CD4-positive, alpha-beta memory T cell (primary cell): ENCODE measurements around the gene TEX30. TPM values are rescaled to one million over a fixed set of nuclear protein-coding genes. Genes with fewer than 3 reads are reported as not detected.
A peak's percentile ranks its signal among the peaks of the same experiment; 100 is the strongest.

Experiments
- CTCF ChIA-PET: fragments of 350-600 bp; sonication (Branson Sonifier 250); formaldehyde crosslinking; loops from one replicate; lab custom pipeline; 2021; ENCODE audit warnings: inconsistent platforms; ENCODE audit not compliant: partially characterized antibody; lab: Charles Lee
- POLR2A ChIA-PET: fragments of 350-600 bp; sonication (Branson Sonifier 250); formaldehyde crosslinking; loops from one replicate; lab custom pipeline; 2021; ENCODE audit not compliant: partially characterized antibody; lab: Charles Lee
- DNase-seq, 5 donors: peaks; one replicate each; pipeline versions ENCODE4 v3.0.0 to v3.0.0-alpha.2; 2020 to 2022; ENCODE audit warnings: mixed read lengths in 1 of 5
- H3K27ac ChIP-seq: one replicate; pipeline ENCODE4 v1.7.0; 2013; ENCODE audit warnings: low read depth, low read length
- H3K27me3 ChIP-seq: 2 replicates; pipeline ENCODE4 v1.7.0; 2013; ENCODE audit warnings: mild to moderate bottlenecking, low read length, moderate library complexity; ENCODE audit not compliant: insufficient read depth
- H3K36me3 ChIP-seq: 2 replicates; pipeline ENCODE4 v1.7.0; 2013; ENCODE audit warnings: mild to moderate bottlenecking, low read length, moderate library complexity; ENCODE audit not compliant: insufficient read depth
- H3K4me1 ChIP-seq: 2 replicates; pipeline ENCODE4 v1.7.0; 2013; ENCODE audit warnings: mild to moderate bottlenecking, low read length, moderate library complexity; ENCODE audit not compliant: insufficient read depth
- H3K4me3 ChIP-seq, 2 donors: one replicate each; pipeline ENCODE4 v1.7.0; 2013; ENCODE audit warnings: low read length in 2 of 2, mild to moderate bottlenecking in 1 of 2
- H3K9me3 ChIP-seq, 2 donors: one replicate each; pipeline ENCODE4 v1.7.0; 2013; ENCODE audit warnings: low read length in 2 of 2, control low read depth in 1 of 2; ENCODE audit not compliant: control insufficient read depth in 1 of 2
- H3K27ac Mint-ChIP-seq, 7 donors: one replicate each; pipeline ENCODE4 v1.8.0; 2020 to 2021; ENCODE audit warnings: mixed read lengths in 7 of 7, mild to moderate bottlenecking in 6 of 7, inconsistent platforms in 3 of 7, moderate library complexity in 3 of 7
- H3K27me3 Mint-ChIP-seq, 2 donors: one replicate each; pipeline ENCODE4 v1.8.0; 2020 to 2021; ENCODE audit warnings: mixed read lengths in 2 of 2
- H3K36me3 Mint-ChIP-seq, 2 donors: one replicate each; pipeline ENCODE4 v1.8.0; 2020 to 2021; ENCODE audit warnings: mixed read lengths in 2 of 2, inconsistent platforms in 1 of 2, mild to moderate bottlenecking in 1 of 2
- H3K4me1 Mint-ChIP-seq, 4 donors: one replicate each; pipeline ENCODE4 v1.8.0; 2020 to 2021; ENCODE audit warnings: mixed read lengths in 4 of 4, mild to moderate bottlenecking in 1 of 4
- H3K4me3 Mint-ChIP-seq, 8 donors: one replicate each; pipeline ENCODE4 v1.8.0; 2020 to 2021; ENCODE audit warnings: mixed read lengths in 8 of 8, mild to moderate bottlenecking in 7 of 8, moderate library complexity in 6 of 8, inconsistent platforms in 3 of 8
- H3K9me3 Mint-ChIP-seq, 8 donors: one replicate each; pipeline ENCODE4 v1.8.0; 2020 to 2021; ENCODE audit warnings: mixed read lengths in 8 of 8, mild to moderate bottlenecking in 5 of 8, inconsistent platforms in 3 of 8, moderate library complexity in 1 of 8
- intact Hi-C: fragments of 100-400 bp; cut with micrococcal nuclease; formaldehyde crosslinking; loops from one replicate; pipeline ENCODE4 v1.15.1; 2023
- polyA plus RNA-seq, 2 donors: library from polyadenylated mRNA; unstranded; fragments of 300-500 nt; fragmentation: Illumina TruSeq; gene quantifications; one replicate each; pipeline ENCODE4 v1.2.3, GENCODE V29; 2021
- total RNA-seq, 2 experiments: library from RNA; stranded (reverse); gene quantifications; one replicate each; pipeline ENCODE4 v1.2.3, GENCODE V29; 2021

Gene TEX30
- total RNA-seq: 1 to 10 TPM; 9.2 to 9.3 TPM
- polyA plus RNA-seq: 10 to 100 TPM; 20.0 to 20.8 TPM

DNA sequence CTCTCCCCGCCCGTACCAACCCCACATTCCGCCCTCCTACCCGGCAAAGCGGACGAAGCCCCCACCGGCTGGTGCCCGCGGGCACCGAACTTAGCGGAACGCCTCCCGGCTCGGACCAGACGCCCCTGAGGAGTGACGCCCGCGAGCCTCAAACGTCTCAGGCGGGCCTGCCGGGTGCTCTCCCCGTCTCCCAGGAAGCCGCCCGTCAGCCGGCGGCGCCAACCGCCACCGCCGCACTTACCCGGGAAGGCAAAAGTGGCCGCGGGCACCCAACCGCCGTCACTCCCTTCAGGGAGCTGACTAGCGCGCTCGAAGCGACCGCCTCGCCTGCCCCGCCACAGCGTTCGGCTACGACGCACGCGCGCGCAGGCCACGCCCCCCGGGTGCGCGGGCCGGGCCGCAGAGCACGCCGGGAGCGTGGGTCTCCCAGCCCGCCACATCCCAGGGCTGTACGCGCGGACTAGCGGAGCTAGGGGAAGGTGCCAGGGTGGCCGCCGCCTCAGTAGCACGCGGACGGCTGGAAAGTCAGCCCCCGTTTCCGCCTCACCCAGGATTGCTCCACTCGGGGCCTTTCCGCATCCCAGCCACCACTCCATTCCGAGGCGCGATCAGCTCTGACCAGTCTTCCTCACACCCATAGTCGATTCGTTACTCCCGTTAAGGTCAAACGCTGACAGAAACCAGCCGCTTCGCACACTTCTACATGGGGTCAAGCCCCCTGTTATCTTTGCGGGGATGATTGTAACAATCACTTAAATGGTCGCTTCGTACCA lies at the start of gene TEX30:
Gene TEX30 (minus strand): TSS at position 346 of the 773 bp plus-strand sequence. CDS start 3,760 bp downstream, outside the sequence.
- Histone ChIP-seq H3K4me3 (peak within 1 kb of the TSS; percentile 50 to 81), H3K36me3 (no peaks in the 10 kb centered on the region), H3K4me1 (peaks cover 23% of the 10 kb centered on the region), H3K27me3 (no peaks in the 10 kb centered on the region), H3K27ac (peak within 1 kb of the TSS; percentile 84), H3K9me3 (no peaks in the 10 kb centered on the region)
- peaks cover 15 to 57% (median 42%) of the 10 kb centered on the region in 4 donors for H3K4me1 Mint-ChIP-seq
- peak within 1 kb of the TSS; percentile 90 to 94 (median 92) for H3K4me3 Mint-ChIP-seq
- intact Hi-C loops: loop anchor here (1.0 to 2.0 kb wide), 5 partner anchors 27 to 379 kb away; partner anchors contain the start of gene TPP2
- DNase-seq: peak; percentile 85 to 93 (median 90)
- H3K36me3 Mint-ChIP-seq: peaks cover 0 to 5% of the 10 kb centered on the region in 2 donors
- CTCF ChIA-PET: interaction anchor here (0.8 to 3.1 kb wide), 6 partner anchors 27 to 194 kb away, joined by 3 to 14 read pairs (median 4); partner anchors contain the start of genes ERCC5 and TPP2
- H3K27me3 Mint-ChIP-seq: no peaks in the 10 kb centered on the region
- no peaks in the 10 kb centered on the region for H3K9me3 Mint-ChIP-seq
- POLR2A ChIA-PET: interaction anchor here (0.7 to 3.1 kb wide), 15 partner anchors 11 to 379 kb away, joined by 3 to 60 read pairs (median 4); partner anchors contain the start of genes ERCC5 and TPP2
- peak within 1 kb of the TSS; percentile 88 to 97 (median 96) for H3K27ac Mint-ChIP-seq

DNA sequence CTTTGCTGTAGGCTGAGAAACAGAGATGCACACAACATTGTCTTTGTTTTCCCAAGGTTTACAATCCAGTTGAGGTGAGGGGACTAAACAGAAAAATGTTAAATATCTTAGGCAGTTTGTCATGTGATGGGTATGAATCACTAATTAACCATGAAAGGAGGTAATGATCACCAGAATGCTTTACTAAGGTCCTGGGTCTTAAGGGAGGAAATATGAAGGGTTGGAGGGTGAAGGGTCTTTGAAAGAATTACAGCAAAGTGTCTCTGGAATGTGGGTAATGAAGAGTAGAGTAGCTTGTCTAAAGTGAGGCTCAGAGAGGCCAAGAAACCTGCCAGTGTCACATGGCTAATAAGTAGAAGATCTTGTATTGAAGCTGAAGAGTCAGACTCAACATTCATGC lies 44.3 kb upstream of the TEX30 start:
- no peak for DNase-seq
- Histone ChIP-seq H3K9me3 (no peaks in the 10 kb centered on the region), H3K4me1 (no peaks in the 10 kb centered on the region), H3K4me3 (no peak overlapping the region), H3K27ac (no peak overlapping the region), H3K36me3 (peaks cover 5% of the 10 kb centered on the region), H3K27me3 (no peaks in the 10 kb centered on the region)
- H3K27me3 Mint-ChIP-seq: no peaks in the 10 kb centered on the region
- POLR2A ChIA-PET: no interaction called here
- H3K27ac Mint-ChIP-seq: peak overlapping the region in 1 of 7 donors; percentile 38
- H3K4me3 Mint-ChIP-seq: no peak overlapping the region
- no peaks in the 10 kb centered on the region for H3K9me3 Mint-ChIP-seq
- peaks cover 3 to 7% (median 6%) of the 10 kb centered on the region in 4 donors for H3K4me1 Mint-ChIP-seq
- CTCF ChIA-PET: no interaction called here
- intact Hi-C loops: no loop called here
- H3K36me3 Mint-ChIP-seq: peaks cover 35 to 36% of the 10 kb centered on the region in 2 donors

DNA sequence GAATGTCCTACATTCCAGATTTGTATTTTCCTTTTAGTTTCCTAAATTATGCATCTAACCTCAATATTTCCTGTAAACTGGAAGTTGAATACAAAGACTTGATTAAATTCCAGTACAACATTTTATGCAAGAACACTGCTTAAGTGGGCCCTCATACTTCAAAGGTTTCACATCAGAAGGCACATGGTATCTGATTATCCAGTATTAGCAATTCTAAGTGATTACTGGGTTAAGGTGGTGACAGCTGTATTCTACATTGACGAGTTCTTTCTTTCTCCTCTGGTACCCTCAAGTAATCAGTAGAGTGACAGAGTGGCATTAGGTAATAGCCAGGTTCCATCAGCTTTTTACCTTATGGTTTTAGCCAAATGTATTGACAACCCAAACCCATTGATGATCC lies 43.7 kb upstream of the TEX30 start:
- CTCF ChIA-PET: no interaction called here
- Mint-ChIP-seq H3K36me3 (peaks cover 31 to 32% of the 10 kb centered on the region in 2 donors), H3K9me3 (peaks cover 0 to 1% (median 0%) of the 10 kb centered on the region in 8 donors), H3K4me3 (no peak overlapping the region), H3K4me1 (peaks cover 3 to 7% (median 6%) of the 10 kb centered on the region in 4 donors), H3K27me3 (no peaks in the 10 kb centered on the region), H3K27ac (no peak overlapping the region)
- no peak overlapping the region for H3K27ac ChIP-seq
- peaks cover 5% of the 10 kb centered on the region for H3K36me3 ChIP-seq
- peaks cover 4% of the 10 kb centered on the region for H3K4me1 ChIP-seq
- no peak overlapping the region for H3K4me3 ChIP-seq
- H3K27me3 ChIP-seq: no peaks in the 10 kb centered on the region
- intact Hi-C loops: no loop called here
- POLR2A ChIA-PET: no interaction called here
- no peaks in the 10 kb centered on the region for H3K9me3 ChIP-seq
- no peak for DNase-seq

DNA sequence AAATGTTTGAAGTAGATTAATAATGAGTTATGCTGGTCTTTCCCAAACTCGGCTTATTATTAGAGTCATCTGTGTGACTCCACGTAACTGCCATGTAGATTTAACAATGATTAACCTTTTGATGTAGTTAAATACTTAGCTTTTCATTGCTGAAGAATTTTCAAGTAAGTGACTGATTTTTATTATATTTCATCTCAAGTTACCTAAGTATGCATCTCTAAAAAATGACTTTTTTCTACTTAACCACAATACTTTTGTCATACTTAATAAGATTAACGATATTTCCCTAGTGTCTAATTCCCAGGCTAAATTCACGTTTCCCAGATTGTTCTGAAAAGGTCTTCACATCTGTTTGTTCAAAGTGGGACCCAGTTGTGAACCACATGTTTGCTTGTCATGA lies 43.1 kb upstream of the TEX30 start:
- H3K27me3 Mint-ChIP-seq: no peaks in the 10 kb centered on the region
- H3K36me3 Mint-ChIP-seq: peaks cover 30 to 32% of the 10 kb centered on the region in 2 donors
- CTCF ChIA-PET: no interaction called here
- H3K4me1 Mint-ChIP-seq: peaks cover 3 to 7% (median 6%) of the 10 kb centered on the region in 4 donors
- Histone ChIP-seq H3K9me3 (no peaks in the 10 kb centered on the region), H3K4me3 (no peak overlapping the region), H3K27me3 (no peaks in the 10 kb centered on the region), H3K4me1 (peaks cover 4% of the 10 kb centered on the region), H3K36me3 (peaks cover 5% of the 10 kb centered on the region), H3K27ac (no peak overlapping the region)
- POLR2A ChIA-PET: no interaction called here
- H3K27ac Mint-ChIP-seq: no peak overlapping the region
- H3K4me3 Mint-ChIP-seq: no peak overlapping the region
- H3K9me3 Mint-ChIP-seq: peaks cover 0 to 6% (median 4%) of the 10 kb centered on the region in 8 donors
- intact Hi-C loops: no loop called here
- DNase-seq: no peak

DNA sequence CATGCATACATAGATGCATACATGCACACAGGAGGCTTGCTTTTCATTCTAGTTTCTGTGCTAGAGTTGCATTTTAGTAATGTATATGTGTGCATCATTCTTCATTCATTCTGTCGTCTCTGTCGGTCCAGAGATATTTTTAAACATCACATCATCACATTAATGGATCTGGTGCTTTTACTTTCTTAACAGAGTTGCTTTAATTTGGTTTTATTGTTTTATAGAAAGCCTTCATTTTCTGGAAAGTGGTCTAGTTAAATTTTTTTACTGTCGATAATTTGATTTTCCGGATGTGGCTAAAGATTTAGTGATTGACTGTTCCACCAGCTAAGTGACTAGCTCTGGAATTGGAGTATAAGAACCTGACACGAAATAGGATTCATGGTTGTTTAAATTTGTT lies 42.2 kb upstream of the TEX30 start:
- H3K9me3 ChIP-seq: no peaks in the 10 kb centered on the region
- no peak overlapping the region for H3K27ac ChIP-seq
- Mint-ChIP-seq H3K4me1 (peaks cover 3 to 7% (median 6%) of the 10 kb centered on the region in 4 donors), H3K27me3 (no peaks in the 10 kb centered on the region), H3K4me3 (no peak overlapping the region), H3K9me3 (peaks cover 0 to 12% (median 6%) of the 10 kb centered on the region in 8 donors), H3K36me3 (peaks cover 28 to 39% of the 10 kb centered on the region in 2 donors), H3K27ac (no peak overlapping the region)
- POLR2A ChIA-PET: no interaction called here
- intact Hi-C loops: no loop called here
- peaks cover 5% of the 10 kb centered on the region for H3K36me3 ChIP-seq
- no peaks in the 10 kb centered on the region for H3K27me3 ChIP-seq
- no peak overlapping the region for H3K4me3 ChIP-seq
- DNase-seq: no peak
- H3K4me1 ChIP-seq: peaks cover 4% of the 10 kb centered on the region
- CTCF ChIA-PET: interaction anchor here (1.3 kb wide), 1 partner anchor 236 kb away, joined by 3 read pairs; no protein-coding TSS in a partner anchor

DNA sequence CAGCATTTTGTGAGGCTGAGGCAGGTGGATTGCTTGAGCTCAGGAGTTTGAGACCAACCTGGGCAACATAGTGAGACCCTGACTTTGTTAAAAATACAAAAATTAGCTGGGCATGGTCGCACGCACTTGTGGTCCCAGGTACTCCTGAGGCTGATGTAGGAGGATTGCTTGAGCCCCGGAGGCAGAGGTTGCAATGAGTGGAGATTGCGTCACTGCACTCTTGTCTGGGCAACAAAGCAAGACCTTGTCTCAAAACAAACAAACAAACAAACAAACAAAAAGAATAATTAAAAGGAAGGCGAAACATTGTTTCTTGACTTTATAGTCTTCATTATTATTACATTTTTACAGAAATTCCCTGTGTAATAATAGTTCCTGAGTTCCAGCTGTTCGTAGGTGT lies 41.2 kb upstream of the TEX30 start:
- no peaks in the 10 kb centered on the region for H3K9me3 ChIP-seq
- Mint-ChIP-seq H3K9me3 (peaks cover 0 to 12% (median 6%) of the 10 kb centered on the region in 8 donors), H3K27ac (no peak overlapping the region), H3K4me3 (no peak overlapping the region), H3K27me3 (no peaks in the 10 kb centered on the region), H3K36me3 (peaks cover 23 to 43% of the 10 kb centered on the region in 2 donors), H3K4me1 (peaks cover 3 to 7% (median 5%) of the 10 kb centered on the region in 4 donors)
- no peak overlapping the region for H3K27ac ChIP-seq
- H3K27me3 ChIP-seq: no peaks in the 10 kb centered on the region
- peaks cover 5% of the 10 kb centered on the region for H3K36me3 ChIP-seq
- peaks cover 4% of the 10 kb centered on the region for H3K4me1 ChIP-seq
- intact Hi-C loops: no loop called here
- H3K4me3 ChIP-seq: no peak overlapping the region
- POLR2A ChIA-PET: no interaction called here
- DNase-seq: no peak
- CTCF ChIA-PET: interaction anchor here (1.3 kb wide), 1 partner anchor 235 kb away, joined by 3 read pairs; no protein-coding TSS in a partner anchor

DNA sequence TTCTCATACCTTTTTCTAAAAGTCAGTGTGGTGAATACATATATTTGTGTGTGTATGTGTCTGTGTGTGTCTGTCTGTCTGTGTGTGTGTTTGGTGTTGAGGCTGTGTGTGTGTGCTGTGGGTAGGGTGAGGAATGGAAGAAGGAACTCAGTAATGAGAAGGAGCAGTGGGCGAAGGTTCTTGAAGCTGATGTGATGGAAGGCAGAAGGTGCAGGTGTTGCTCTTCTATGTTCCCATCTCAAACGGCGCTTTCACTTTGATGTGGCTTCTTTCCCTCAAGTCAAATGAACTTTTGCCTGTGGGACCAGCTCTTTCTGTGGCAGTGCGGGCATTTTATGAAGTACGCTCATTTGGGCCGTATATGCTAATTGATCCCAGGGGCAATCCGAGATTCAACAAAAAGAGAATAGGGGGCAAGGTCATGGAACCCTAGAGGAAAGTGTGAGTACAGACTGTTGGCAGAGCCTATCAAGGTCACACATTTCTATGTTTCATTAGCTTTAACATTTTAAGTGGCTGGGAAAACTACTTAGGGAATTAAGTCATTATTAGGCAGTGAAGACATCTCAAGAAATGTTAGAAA lies 40.5 kb upstream of the TEX30 start:
- Mint-ChIP-seq H3K27ac (no peak overlapping the region), H3K4me3 (no peak overlapping the region), H3K36me3 (peaks cover 19 to 37% of the 10 kb centered on the region in 2 donors), H3K9me3 (peaks cover 0 to 12% (median 6%) of the 10 kb centered on the region in 8 donors), H3K4me1 (peaks cover 3 to 7% (median 5%) of the 10 kb centered on the region in 4 donors), H3K27me3 (no peaks in the 10 kb centered on the region)
- CTCF ChIA-PET: no interaction called here
- Histone ChIP-seq H3K4me1 (peaks cover 4% of the 10 kb centered on the region), H3K9me3 (no peaks in the 10 kb centered on the region), H3K27me3 (no peaks in the 10 kb centered on the region), H3K36me3 (peaks cover 5% of the 10 kb centered on the region), H3K4me3 (no peak overlapping the region), H3K27ac (no peak overlapping the region)
- intact Hi-C loops: no loop called here
- POLR2A ChIA-PET: no interaction called here
- DNase-seq: no peak
